ENCODE measurements around the gene TUBB3.

- TF ChIP-seq CTCF (IDR thresholded peaks at IDR 0.05) (no peak), POLR2A (IDR thresholded peaks at IDR 0.05) (no peak), POLR2AphosphoS5 (IDR thresholded peaks at IDR 0.05) (no peak)
Observed at GRCh38 chr16:89949756-89950155, 26.6 kb downstream of the TUBB3 start.

All from breast epithelium (tissue), 3 donors.